Mesendoderm (in vitro differentiated cells): ENCODE measurements around the gene ZDHHC5.

Source experiments
- DNase-seq: peaks from one replicate; pipeline ENCODE4 v3.0.0; 2013
- H2AK5ac ChIP-seq: 2 replicates; pipeline ENCODE4 v1.6.1; 2013; ENCODE audit warnings: low read length, inconsistent platforms
- H2BK120ac ChIP-seq: 2 replicates; pipeline ENCODE4 v1.6.1; 2013; ENCODE audit warnings: low read depth, mild to moderate bottlenecking, low read length, moderate library complexity, mixed read lengths
- H2BK15ac ChIP-seq: replicated peaks from 2 replicates; pipeline ENCODE4 v1.6.1; 2013; ENCODE audit warnings: low read depth, mild to moderate bottlenecking, moderate library complexity
- H2BK5ac ChIP-seq: 2 replicates; pipeline ENCODE4 v1.6.1; 2013; ENCODE audit warnings: low read length, inconsistent platforms
- H3K18ac ChIP-seq: 2 replicates; pipeline ENCODE4 v1.6.1; 2013; ENCODE audit warnings: mild to moderate bottlenecking, low read length, mixed read lengths
- H3K23ac ChIP-seq: one replicate; pipeline ENCODE4 v1.6.1; 2013; ENCODE audit warnings: low read length
- H3K27ac ChIP-seq: 2 replicates; pipeline ENCODE4 v1.5.1; 2013; ENCODE audit warnings: low read depth, mild to moderate bottlenecking, inconsistent platforms, low read length, moderate library complexity
- H3K27me3 ChIP-seq: 2 replicates; pipeline ENCODE4 v1.6.1; 2013; ENCODE audit warnings: low read length, control low read depth, mild to moderate bottlenecking, inconsistent platforms; ENCODE audit not compliant: insufficient read depth, poor library complexity
- H3K36me3 ChIP-seq: 2 replicates; pipeline ENCODE4 v1.6.1; 2013; ENCODE audit warnings: low read length, inconsistent platforms; ENCODE audit not compliant: control insufficient read depth, insufficient read depth
- H3K4ac ChIP-seq: one replicate; pipeline ENCODE4 v1.6.1; 2013; ENCODE audit warnings: low read depth, mild to moderate bottlenecking, low read length, moderate library complexity
- H3K4me1 ChIP-seq: 2 replicates; pipeline ENCODE4 v1.6.1; 2013; ENCODE audit warnings: low read depth, low read length, inconsistent platforms; ENCODE audit not compliant: control insufficient read depth
- H3K4me2 ChIP-seq: 2 replicates; pipeline ENCODE4 v1.6.1; 2013; ENCODE audit warnings: low read length
- H3K4me3 ChIP-seq: 2 replicates; pipeline ENCODE4 v1.5.1; 2013; ENCODE audit warnings: mild to moderate bottlenecking, low read length
- H3K56ac ChIP-seq: one replicate; pipeline ENCODE4 v1.6.1; 2013; ENCODE audit warnings: low read length
- H3K79me1 ChIP-seq: 2 replicates; pipeline ENCODE4 v1.6.1; 2013; ENCODE audit warnings: low read length, inconsistent platforms
- H3K79me2 ChIP-seq: 2 replicates; pipeline ENCODE4 v1.6.1; 2013; ENCODE audit warnings: mild to moderate bottlenecking, low read length; ENCODE audit not compliant: control insufficient read depth, insufficient read depth
- H3K9ac ChIP-seq: 2 replicates; pipeline ENCODE4 v1.6.1; 2013; ENCODE audit warnings: low read length, inconsistent platforms
- H4K5ac ChIP-seq: one replicate; pipeline ENCODE4 v1.6.1; 2013; ENCODE audit warnings: low read length
- H4K8ac ChIP-seq: one replicate; pipeline ENCODE4 v1.6.1; 2013; ENCODE audit warnings: low read depth, mild to moderate bottlenecking, control low read depth, low read length, moderate library complexity
- WGBS: extraction: QIAGEN DNeasy Blood & Tissue Kit; methylation state at CpG from one replicate; pipeline ENCODE4 v1.1.7; 2013; ENCODE audit warnings: low lambda C conversion rate, missing lambda C conversion rate; ENCODE audit not compliant: insufficient coverage; ENCODE audit errors: extremely low coverage; 5-methylcytosine and 5-hydroxymethylcytosine counted together

The ZDHHC5 gene

GRCh38 chr11:57646799-57647303 is 21.1 kb upstream of the ZDHHC5 start:
- Histone ChIP-seq H3K23ac (no peak overlapping the region), H3K9ac (peak overlapping the region; percentile 3), H2BK5ac (no peak overlapping the region), H4K8ac (no peak overlapping the region), H2AK5ac (no peak overlapping the region), H2BK15ac (no peak overlapping the region), H3K79me2 (peaks cover 4% of the 10 kb centered on the region), H3K4me2 (no peak overlapping the region), H3K4me1 (peaks cover 24% of the 10 kb centered on the region), H3K4ac (no peak overlapping the region), H3K4me3 (no peak overlapping the region), H4K5ac (no peak overlapping the region), H3K56ac (peak overlapping the region; percentile 25), H3K27ac (no peak overlapping the region), H3K79me1 (peaks cover 5% of the 10 kb centered on the region), H3K18ac (no peak overlapping the region), H3K27me3 (no peaks in the 10 kb centered on the region), H3K36me3 (peaks cover under 1% of the 10 kb centered on the region), H2BK120ac (no peak overlapping the region)
- whole genome bisulfite sequencing, result no CpG with 5 or more reads among the region's 23 CpGs
- peak; percentile 60 for DNase-seq

DNA sequence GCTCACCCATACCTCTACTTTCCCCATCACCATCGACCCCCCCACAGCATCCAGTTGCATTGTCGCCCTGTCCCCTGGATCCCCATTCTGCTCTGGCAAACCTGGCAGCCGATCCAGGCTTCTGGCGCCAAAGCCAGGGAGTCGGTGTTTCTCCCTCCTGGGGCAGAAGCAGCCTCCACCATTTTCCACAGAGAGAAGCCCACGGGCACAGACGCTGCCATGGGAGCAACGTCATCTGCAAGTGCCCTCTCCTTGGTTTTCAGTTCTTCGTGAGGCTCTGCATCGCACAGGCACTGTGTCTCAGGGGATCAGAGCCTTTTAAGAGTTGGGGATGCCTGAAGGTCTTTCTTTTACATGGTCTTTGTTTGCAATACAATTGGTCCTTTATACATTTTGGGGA is 20.5 kb upstream of the ZDHHC5 start:
- Histone ChIP-seq H2BK120ac (no peak overlapping the region), H3K18ac (no peak overlapping the region), H3K4me2 (no peak overlapping the region), H4K5ac (no peak overlapping the region), H3K79me2 (peaks cover 2% of the 10 kb centered on the region), H3K4me1 (peaks cover 23% of the 10 kb centered on the region), H3K79me1 (peaks cover 4% of the 10 kb centered on the region), H4K8ac (no peak overlapping the region), H3K56ac (no peak overlapping the region), H3K36me3 (no peaks in the 10 kb centered on the region), H3K4ac (no peak overlapping the region), H2BK15ac (no peak overlapping the region), H2BK5ac (no peak overlapping the region), H3K27me3 (no peaks in the 10 kb centered on the region), H3K4me3 (no peak overlapping the region), H3K23ac (no peak overlapping the region), H2AK5ac (no peak overlapping the region), H3K27ac (no peak overlapping the region), H3K9ac (peak overlapping the region; percentile 3)
- no CpG with 5 or more reads among the region's 10 CpGs for WGBS
- peak; percentile 50 for DNase-seq

- Histone ChIP-seq H3K79me1 (peaks cover 1% of the 10 kb centered on the region), H3K4me2 (peak overlapping the region; percentile 5), H3K23ac (peak overlapping the region; percentile 37), H4K5ac (no peak overlapping the region), H3K4me3 (no peak overlapping the region), H3K79me2 (no peaks in the 10 kb centered on the region), H2BK5ac (no peak overlapping the region), H2BK15ac (no peak overlapping the region), H3K36me3 (no peaks in the 10 kb centered on the region), H2BK120ac (no peak overlapping the region), H3K9ac (peak overlapping the region; percentile 50), H3K27me3 (no peaks in the 10 kb centered on the region), H4K8ac (no peak overlapping the region), H3K27ac (no peak overlapping the region), H2AK5ac (no peak overlapping the region), H3K4me1 (peaks cover 21% of the 10 kb centered on the region), H3K18ac (no peak overlapping the region), H3K56ac (peak overlapping the region; percentile 80), H3K4ac (no peak overlapping the region)
- WGBS, result no CpG with 5 or more reads among the region's 13 CpGs
- DNase-seq, result peak; percentile 41
Observed at GRCh38 chr11:57647960-57648800, 19.7 kb upstream of the ZDHHC5 start.

DNA sequence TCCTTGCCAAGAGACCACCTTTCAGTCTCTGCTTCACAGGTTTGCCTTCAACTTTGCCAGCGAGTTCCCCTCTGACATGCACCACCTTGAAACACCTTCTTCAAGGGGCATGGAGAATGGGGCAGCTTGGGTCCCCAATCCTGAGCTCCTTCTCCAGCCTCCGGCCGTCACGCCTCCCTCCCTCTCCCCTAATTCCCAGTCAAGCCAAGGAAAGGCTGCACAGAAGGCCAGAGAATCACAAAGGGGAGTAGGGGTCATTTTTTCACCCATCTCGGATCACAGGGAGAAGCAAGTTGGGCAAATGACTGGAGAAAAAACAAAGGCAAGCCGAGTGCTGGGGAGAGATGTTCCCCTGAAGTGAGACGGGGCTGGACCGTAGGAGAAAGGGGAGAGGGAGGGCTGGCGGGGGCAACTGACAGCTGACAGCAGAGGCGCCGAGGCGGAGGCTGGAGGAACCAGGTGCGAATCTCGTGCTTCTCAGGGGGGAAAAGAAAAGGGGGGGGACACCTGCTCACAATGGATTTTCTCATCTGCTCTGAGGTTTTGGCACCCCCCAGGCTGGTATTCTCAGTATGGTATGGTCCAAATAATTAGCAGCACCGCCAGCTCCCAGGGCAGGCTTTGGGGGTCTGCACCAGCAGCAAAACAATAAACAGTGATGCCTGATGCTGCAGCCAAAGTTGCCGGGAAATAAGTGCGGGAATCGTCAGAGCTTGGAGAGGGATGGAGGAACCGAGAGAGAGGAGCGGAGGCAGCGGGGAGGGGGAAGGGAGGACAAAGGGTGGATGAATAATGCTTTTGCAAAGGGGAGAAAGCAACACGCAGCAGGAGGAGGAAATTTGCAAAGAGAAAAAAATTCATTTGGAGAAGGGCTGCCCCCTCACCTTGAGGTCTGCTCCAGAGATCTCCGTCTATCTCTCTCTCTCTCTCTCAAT is 18.8 kb upstream of the ZDHHC5 start:
- no peak overlapping the region for H3K18ac ChIP-seq
- H3K9ac ChIP-seq, result peak overlapping the region; percentile 50
- peak overlapping the region; percentile 16 for H3K4me2 ChIP-seq
- H3K79me1 ChIP-seq, result no peaks in the 10 kb centered on the region
- H3K23ac ChIP-seq, result no peak overlapping the region
- no peak overlapping the region for H2AK5ac ChIP-seq
- no peak overlapping the region for H3K4ac ChIP-seq
- no peak overlapping the region for H3K4me3 ChIP-seq
- peak overlapping the region; percentile 80 for H3K56ac ChIP-seq
- no peak overlapping the region for H4K8ac ChIP-seq
- H2BK120ac ChIP-seq, result no peak overlapping the region
- no peak overlapping the region for H2BK15ac ChIP-seq
- H3K79me2 ChIP-seq, result no peaks in the 10 kb centered on the region
- H2BK5ac ChIP-seq, result no peak overlapping the region
- H3K36me3 ChIP-seq, result no peaks in the 10 kb centered on the region
- peaks cover 18% of the 10 kb centered on the region for H3K4me1 ChIP-seq
- DNase-seq, result peak; percentile 78
- WGBS, result no CpG with 5 or more reads among the region's 23 CpGs
- no peaks in the 10 kb centered on the region for H3K27me3 ChIP-seq
- H4K5ac ChIP-seq, result no peak overlapping the region
- no peak overlapping the region for H3K27ac ChIP-seq

DNA sequence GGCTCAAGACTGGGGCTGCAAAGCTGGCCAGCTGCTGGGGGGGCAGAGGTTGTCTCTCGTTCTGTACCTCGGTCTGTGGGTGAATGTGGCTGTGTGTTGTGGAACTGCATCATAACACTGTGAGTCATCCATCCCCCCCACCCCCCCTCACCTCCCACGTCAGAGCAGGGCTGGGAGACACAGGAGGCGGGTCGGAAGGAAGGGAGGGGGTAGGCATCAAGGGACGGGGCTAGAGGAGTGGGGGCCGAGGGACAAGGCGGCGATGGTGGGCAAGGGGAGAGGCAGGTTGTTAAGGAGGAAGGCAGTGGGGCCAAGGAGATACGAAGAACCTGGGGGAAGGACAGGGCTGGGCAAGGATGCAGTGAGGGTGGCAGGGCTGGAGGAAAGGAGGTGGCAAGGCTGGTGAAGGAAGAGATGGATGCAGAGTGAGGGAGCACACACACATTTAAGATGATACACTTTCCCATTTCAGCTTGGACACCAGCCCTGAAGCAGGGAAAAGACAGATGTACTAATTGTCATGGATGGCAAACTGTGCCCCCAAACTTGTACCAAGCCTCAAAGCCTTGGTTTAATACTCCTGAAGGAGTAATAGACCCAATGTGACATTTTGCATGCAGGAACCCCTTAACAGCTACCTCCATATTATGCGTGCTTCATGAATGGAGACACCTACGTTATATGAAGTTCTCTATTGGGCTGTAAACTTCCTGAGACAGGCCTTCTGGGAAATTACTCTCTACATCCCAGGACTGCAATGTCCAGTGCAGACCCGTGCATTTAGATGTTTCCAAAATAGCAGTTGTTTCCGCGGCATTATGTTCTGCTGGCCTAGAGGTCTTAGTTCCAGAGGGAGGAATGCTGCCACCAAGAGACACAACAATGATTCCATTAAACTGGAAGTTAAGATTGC is 17.8 kb upstream of the ZDHHC5 start, which contains the start of gene YPEL4:
Gene YPEL4 (minus strand): TSS at position 87 of the 913 bp plus-strand sequence. CDS start 2,805 bp downstream, outside the sequence.
- Histone ChIP-seq H4K8ac (no peak within 1 kb of the TSS), H3K4me3 (no peak within 1 kb of the TSS), H2BK5ac (no peak within 1 kb of the TSS), H3K27ac (no peak within 1 kb of the TSS), H2BK15ac (no peak within 1 kb of the TSS), H3K56ac (peak within 1 kb of the TSS; percentile 80), H3K79me2 (no peaks in the 10 kb centered on the region), H3K18ac (no peak within 1 kb of the TSS), H4K5ac (no peak within 1 kb of the TSS), H2BK120ac (no peak within 1 kb of the TSS), H3K9ac (peak within 1 kb of the TSS; percentile 50), H3K23ac (no peak within 1 kb of the TSS), H3K36me3 (no peaks in the 10 kb centered on the region), H3K4me2 (peak within 1 kb of the TSS; percentile 16), H3K4me1 (peaks cover 18% of the 10 kb centered on the region), H3K79me1 (no peaks in the 10 kb centered on the region), H3K4ac (no peak within 1 kb of the TSS), H3K27me3 (no peaks in the 10 kb centered on the region), H2AK5ac (no peak within 1 kb of the TSS)
- WGBS, result no CpG with 5 or more reads among the region's 15 CpGs
- DNase-seq, result peak; percentile 88
